ENCODE results near the gene ZNF433.
"Not testable (repeated sequence)": the region's sequence is repeated elsewhere in the genome, so short reads cannot be mapped to it uniquely, and the experiment has no call there.

Gene ZNF433

GRCh38 chr19:11995174-11995573, 40.3 kb downstream of the ZNF433 start:
- Histone ChIP-seq H3K9me3 (peaks cover 95% of the 10 kb centered on the region), H4K20me1 (peaks cover 41% of the 10 kb centered on the region), H3K9ac (no peak overlapping the region), H3K27ac (no peak overlapping the region), H3K4me2 (peak overlapping the region; percentile 0; the same call in 1 of the 2 replicates), H3K27me3 (no peaks in the 10 kb centered on the region), H3K36me3 (peaks cover 98% of the 10 kb centered on the region), H3K4me3 (peak overlapping the region; percentile 12; the same call in 1 of the 2 replicates), H3K4me1 (peaks cover 34% of the 10 kb centered on the region)
- TF ChIP-seq Cebpa-rat (IDR thresholded peaks at IDR 0.05), result no peak

GRCh38 chr19:11991921-11992320, 43.6 kb downstream of the ZNF433 start:
- Histone ChIP-seq H4K20me1 (peaks cover 49% of the 10 kb centered on the region), H3K36me3 (peaks cover 79% of the 10 kb centered on the region), H3K4me2 (peak overlapping the region; percentile 35), H3K4me1 (peaks cover 32% of the 10 kb centered on the region), H3K9me3 (peaks cover 72% of the 10 kb centered on the region)
- not testable (repeated sequence) for H3K27ac ChIP-seq, H3K9ac ChIP-seq, H3K4me3 ChIP-seq, H3K27me3 ChIP-seq

GRCh38 chr19:11989112-11989456, 46.4 kb downstream of the ZNF433 start:
- Histone ChIP-seq H3K9me3 (peaks cover 66% of the 10 kb centered on the region), H3K4me2 (peak overlapping the region; percentile 86), H4K20me1 (peaks cover 49% of the 10 kb centered on the region), H3K9ac (peak overlapping the region; percentile 95; the same call in 1 of the 2 replicates), H3K36me3 (peaks cover 50% of the 10 kb centered on the region), H3K4me1 (peaks cover 39% of the 10 kb centered on the region), H3K27ac (no peak overlapping the region), H3K4me3 (peak overlapping the region; percentile 92), H3K27me3 (no peaks in the 10 kb centered on the region)
- TF ChIP-seq Cebpa-rat (IDR thresholded peaks at IDR 0.05), result no peak

GRCh38 chr19:11987405-11988281, 47.8 kb downstream of the ZNF433 start:
- Histone ChIP-seq H3K4me3 (peak overlapping the region; percentile 92), H3K4me1 (peaks cover 38% of the 10 kb centered on the region), H3K4me2 (peak overlapping the region; percentile 86), H4K20me1 (peaks cover 42% of the 10 kb centered on the region), H3K9me3 (peaks cover 66% of the 10 kb centered on the region), H3K9ac (peak overlapping the region; percentile 95), H3K36me3 (peaks cover 36% of the 10 kb centered on the region), H3K27me3 (no peaks in the 10 kb centered on the region), H3K27ac (peak overlapping the region; percentile 95)
- TF ChIP-seq Cebpa-rat (IDR thresholded peaks at IDR 0.05), result no peak

- H3K36me3 ChIP-seq, result peaks cover 27% of the 10 kb centered on the region
- peak overlapping the region; percentile 86; the same call in 1 of the 2 replicates for H3K4me2 ChIP-seq
- peaks cover 29% of the 10 kb centered on the region for H3K4me1 ChIP-seq
- no peaks in the 10 kb centered on the region for H3K27me3 ChIP-seq
- H3K9ac ChIP-seq, result no peak overlapping the region
- no peak for TF ChIP-seq Cebpa-rat (IDR thresholded peaks at IDR 0.05)
- H4K20me1 ChIP-seq, result peaks cover 33% of the 10 kb centered on the region
- peaks cover 67% of the 10 kb centered on the region for H3K9me3 ChIP-seq
- no peak overlapping the region for H3K4me3 ChIP-seq
- H3K27ac ChIP-seq, result no peak overlapping the region
Observed at GRCh38 chr19:11986754-11987153, 48.7 kb downstream of the ZNF433 start.

- H3K27ac ChIP-seq, result no peak overlapping the region
- H3K36me3 ChIP-seq, result peaks cover 25% of the 10 kb centered on the region
- H3K4me3 ChIP-seq, result no peak overlapping the region
- peaks cover 20% of the 10 kb centered on the region for H3K4me1 ChIP-seq
- no peak overlapping the region for H3K9ac ChIP-seq
- peaks cover 68% of the 10 kb centered on the region for H3K9me3 ChIP-seq
- H3K27me3 ChIP-seq, result no peaks in the 10 kb centered on the region
- peak overlapping the region; percentile 51 for H3K4me2 ChIP-seq
- H4K20me1 ChIP-seq, result peaks cover 16% of the 10 kb centered on the region
- no peak for TF ChIP-seq Cebpa-rat (IDR thresholded peaks at IDR 0.05)
Observed at GRCh38 chr19:11984986-11985385, 50.5 kb downstream of the ZNF433 start.

GRCh38 chr19:11982526-11982925, 53.0 kb downstream of the ZNF433 start:
- Histone ChIP-seq H3K27me3 (no peaks in the 10 kb centered on the region), H3K4me2 (no peak overlapping the region), H3K4me3 (no peak overlapping the region), H3K9ac (no peak overlapping the region), H3K9me3 (peaks cover 89% of the 10 kb centered on the region), H4K20me1 (no peaks in the 10 kb centered on the region), H3K4me1 (peaks cover 12% of the 10 kb centered on the region), H3K27ac (no peak overlapping the region; the same call in 1 of the 2 replicates), H3K36me3 (peaks cover 40% of the 10 kb centered on the region)
- TF ChIP-seq Cebpa-rat (IDR thresholded peaks at IDR 0.05), result no peak

GRCh38 chr19:11979527-11979926, 56.0 kb downstream of the ZNF433 start:
- Histone ChIP-seq H3K9me3 (peaks cover 100% of the 10 kb centered on the region), H3K36me3 (peaks cover 68% of the 10 kb centered on the region), H3K4me2 (no peak overlapping the region), H4K20me1 (no peaks in the 10 kb centered on the region), H3K27me3 (no peaks in the 10 kb centered on the region), H3K9ac (no peak overlapping the region), H3K27ac (no peak overlapping the region), H3K4me1 (peaks cover 2% of the 10 kb centered on the region), H3K4me3 (peak overlapping the region; percentile 35)
- TF ChIP-seq Cebpa-rat (IDR thresholded peaks at IDR 0.05), result no peak

GRCh38 chr19:11978492-11979100, 56.9 kb downstream of the ZNF433 start:
- Histone ChIP-seq H3K27me3 (no peaks in the 10 kb centered on the region), H3K4me3 (0 out of 2 replicates have a peak overlapping the region, but pooled peaks have one; percentile 35), H4K20me1 (no peaks in the 10 kb centered on the region), H3K4me2 (no peak overlapping the region), H3K9ac (no peak overlapping the region), H3K9me3 (peaks cover 91% of the 10 kb centered on the region), H3K36me3 (peaks cover 68% of the 10 kb centered on the region), H3K4me1 (no peaks in the 10 kb centered on the region; the same call in 1 of the 2 replicates), H3K27ac (no peak overlapping the region)
- no peak for TF ChIP-seq Cebpa-rat (IDR thresholded peaks at IDR 0.05)

Data from BLaER1 (cell line).